HG02840 (cell line): ENCODE results near the gene EYS.
"Not testable (repeated sequence)": the region's sequence is repeated elsewhere in the genome, so short reads cannot be mapped to it uniquely, and the experiment has no call there.

Source experiments
- ATAC-seq: cut with Tn5 transposase; IDR thresholded peaks from one replicate; pipeline ENCODE4 v1.9.1; 2021; ENCODE audit warnings: mild to moderate bottlenecking, moderate library complexity, moderate number of reproducible peaks; ENCODE audit not compliant: unreplicated experiment, low FRiP score

Gene EYS

DNA sequence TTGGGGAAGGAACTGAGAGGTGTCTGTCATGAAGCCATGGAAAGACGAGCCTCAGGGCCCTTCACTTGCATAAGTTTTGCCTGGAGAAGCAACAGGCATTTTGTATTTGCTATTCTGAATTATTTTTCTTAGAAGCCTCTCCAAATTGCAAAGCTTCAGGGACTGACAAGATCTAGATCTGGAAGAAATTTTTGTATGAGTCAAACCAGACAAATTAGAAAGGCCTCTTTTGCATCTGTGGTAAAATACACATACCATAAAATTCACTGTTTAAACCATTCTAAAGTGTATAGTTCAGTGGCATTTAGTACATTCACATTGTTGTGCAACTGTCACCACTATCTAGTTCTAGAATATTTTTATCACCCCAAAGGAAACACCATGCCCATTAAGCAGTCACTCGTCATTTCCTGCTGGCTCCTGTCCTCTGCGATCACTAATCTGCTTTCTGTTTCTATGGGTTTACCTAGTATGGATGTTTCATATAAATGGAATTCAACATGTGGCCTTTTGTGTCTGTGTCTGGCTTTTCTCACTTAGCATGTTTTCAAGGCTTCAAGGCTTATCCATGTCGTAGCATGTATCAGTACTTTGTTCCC lies 1802.3 kb downstream of the EYS start:
- ATAC-seq: no peak

GRCh38 chr6:63899550-63899949 lies 1807.5 kb downstream of the EYS start:
- no peak for ATAC-seq

DNA sequence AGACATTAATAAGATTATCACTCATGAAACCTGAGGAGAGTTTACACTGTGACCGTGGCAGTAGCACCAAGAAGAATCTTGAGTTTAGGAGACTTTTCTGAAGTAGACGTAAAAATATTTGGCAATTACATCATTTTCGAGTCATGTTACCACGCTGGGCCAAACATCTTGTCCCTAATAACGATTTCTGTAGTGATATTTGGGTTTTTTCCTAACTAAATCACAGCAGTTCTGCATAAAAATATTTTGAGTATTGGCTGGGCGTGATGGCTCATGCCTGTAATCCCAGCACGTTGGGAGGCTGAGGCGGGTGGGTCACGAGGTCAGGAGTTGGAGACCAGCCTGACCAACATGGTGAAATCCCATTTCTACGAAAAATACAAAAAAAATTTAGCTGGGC lies 1809.1 kb downstream of the EYS start:
- ATAC-seq: no peak

DNA sequence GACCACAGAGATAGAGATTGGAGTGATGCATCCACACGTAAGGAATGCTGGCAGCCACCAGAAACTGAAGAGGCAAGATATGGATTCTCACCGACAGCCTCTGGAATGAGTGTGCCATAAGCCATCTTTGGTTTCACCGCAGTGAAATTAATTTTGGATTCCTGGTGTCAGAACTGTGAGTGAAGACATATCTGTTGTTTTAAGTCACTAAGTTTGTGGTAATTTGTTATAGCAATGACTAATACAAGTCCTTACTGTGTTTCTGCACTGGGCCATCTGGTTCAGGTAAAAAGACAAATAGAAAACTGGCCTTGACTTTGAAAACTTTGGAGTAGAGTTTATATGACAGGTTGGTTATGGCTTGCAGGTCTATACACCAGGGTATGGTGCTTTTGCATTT lies 1809.6 kb downstream of the EYS start:
- ATAC-seq: no peak

- no peak for ATAC-seq
These were observed 1818.6 kb downstream of the EYS start for GRCh38 chr6:63888416-63888815.

- ATAC-seq: not testable (repeated sequence)
These were observed 1819.2 kb downstream of the EYS start for GRCh38 chr6:63887804-63888203.

DNA sequence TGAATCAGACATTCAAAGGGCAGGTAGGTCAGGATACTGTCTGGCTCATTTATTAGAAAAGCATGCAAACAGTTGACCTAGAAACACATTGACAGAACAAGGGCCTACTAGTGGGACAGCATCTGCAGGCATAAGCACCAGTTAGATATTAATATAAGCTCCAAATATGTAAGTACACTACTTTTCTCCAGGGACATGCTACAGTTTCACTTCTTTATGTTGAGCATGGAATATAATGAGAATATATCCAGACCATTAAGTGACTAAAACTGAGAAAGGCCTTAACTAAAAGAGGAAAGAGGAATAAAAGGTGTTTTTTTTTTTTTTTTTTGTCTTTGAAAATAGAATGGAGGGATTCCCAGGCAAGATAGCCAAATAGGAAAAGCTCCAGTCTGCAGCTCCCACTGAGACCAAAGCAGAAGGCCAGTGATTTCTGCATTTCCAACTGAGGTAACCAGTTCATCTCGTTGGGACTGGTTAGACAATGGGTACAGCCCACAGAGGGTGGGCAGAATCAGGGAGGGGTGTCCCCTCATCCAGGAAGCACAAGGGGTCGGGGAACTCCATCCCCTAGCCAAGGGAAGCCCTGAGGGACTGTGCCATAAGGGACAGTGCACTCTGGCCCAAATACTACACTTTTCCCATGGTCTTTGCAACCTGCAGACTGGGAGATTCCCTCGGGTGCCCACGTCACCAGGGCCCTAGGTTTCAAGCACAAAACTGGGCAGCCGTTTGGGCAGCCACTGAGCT lies 1819.8 kb downstream of the EYS start:
- ATAC-seq: no peak

- no peak for ATAC-seq
These were observed 1820.7 kb downstream of the EYS start for GRCh38 chr6:63886341-63886740.

DNA sequence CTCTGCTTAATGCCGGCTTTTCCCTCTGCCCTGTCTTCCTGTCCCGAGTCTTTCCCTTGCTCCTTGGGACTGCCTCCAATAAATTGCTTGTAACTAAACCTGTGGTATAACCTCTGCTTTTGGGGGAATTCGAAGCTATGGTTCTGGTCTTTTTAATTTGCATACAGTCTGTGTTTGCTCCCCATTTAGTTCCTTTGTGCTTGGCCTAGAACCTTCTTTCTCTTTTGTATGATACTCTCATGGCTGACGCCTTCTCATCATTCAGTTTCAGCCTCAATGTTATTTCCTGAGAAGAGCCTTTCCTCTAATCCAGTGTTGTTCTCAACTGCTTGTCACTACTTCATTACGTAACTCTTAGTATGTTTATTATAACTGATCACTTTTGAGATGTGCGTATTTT lies 1823.4 kb downstream of the EYS start:
- ATAC-seq: no peak

- no peak for ATAC-seq
These were observed 1824.8 kb downstream of the EYS start for GRCh38 chr6:63882208-63882607.

DNA sequence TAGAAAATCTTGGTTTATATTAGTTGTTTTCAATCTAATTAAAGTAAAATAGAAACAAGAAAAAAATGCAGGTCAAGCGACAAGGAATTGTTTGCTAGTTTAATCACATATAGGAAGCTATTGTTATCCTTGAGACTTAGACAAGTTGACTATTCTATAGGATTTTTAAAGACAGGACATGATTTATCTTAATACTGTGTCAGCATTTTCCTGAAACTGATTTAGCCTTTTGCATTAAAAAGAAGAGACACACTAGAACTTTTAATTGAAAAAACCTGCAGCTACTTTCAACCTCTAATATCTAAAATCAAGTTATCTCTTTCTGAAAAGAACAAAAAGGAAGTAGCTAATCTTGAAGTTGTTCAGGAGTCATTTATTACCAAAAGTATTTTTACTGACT lies 1825.2 kb downstream of the EYS start:
- no peak for ATAC-seq

DNA sequence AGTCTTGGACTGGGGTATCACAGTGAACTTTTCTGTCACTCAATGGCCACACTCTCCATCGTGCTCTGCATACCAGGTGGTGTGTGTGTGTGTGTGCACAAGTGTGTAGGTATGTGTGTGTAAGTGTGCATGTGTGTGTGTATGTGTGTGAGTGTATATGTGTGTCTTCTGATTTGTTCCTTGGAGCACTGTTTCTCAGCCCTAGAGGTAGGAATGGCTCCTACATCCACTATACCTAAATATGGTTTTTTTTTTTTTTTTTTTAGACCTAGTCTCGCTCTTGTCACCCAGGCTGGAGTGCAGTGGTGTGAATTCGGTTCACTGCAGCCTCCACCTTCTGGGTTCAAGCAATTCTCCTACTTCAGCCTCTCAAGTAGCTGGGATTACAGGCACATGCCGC lies 1834.8 kb downstream of the EYS start:
- ATAC-seq: no peak

DNA sequence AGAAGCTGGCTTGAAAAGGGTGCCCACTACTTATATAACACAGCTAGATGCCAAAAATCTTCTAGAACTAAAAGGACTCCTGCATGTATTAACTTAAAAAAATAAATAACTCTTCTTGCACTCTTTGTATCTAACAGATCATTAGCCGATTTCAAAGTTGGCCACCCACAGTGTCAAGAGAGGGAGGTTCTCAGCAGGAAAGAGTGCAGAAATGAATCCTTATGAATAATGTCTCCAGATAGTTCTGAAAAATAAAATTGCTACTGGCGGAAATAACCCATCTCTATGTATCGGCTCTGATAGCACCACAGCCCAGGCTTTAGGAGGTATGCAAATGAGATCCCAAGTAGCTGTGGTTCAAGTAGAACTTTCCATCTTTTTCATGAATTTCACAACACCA lies 1838.7 kb downstream of the EYS start:
- ATAC-seq: no peak

GRCh38 chr6:63864671-63865318 lies 1842.2 kb downstream of the EYS start:
- no peak for ATAC-seq

DNA sequence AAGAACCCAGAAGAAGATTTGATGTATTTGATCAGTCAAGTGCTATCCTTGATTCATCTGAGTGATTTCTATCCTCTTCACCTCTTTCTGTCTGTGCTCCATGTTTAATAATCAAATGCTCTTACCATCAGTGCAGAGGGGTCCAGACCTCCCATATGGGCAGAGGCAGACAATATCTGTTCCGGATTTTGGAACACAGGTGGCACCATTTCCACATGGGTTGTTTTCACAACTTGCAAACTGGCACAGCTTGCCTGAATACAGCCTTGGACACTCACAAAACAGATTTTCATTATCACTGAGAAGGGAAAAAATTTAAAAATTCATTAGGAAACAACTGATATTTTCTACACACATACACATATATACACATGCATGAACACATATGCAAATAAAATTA lies 1843.0 kb downstream of the EYS start:
- ATAC-seq: no peak

DNA sequence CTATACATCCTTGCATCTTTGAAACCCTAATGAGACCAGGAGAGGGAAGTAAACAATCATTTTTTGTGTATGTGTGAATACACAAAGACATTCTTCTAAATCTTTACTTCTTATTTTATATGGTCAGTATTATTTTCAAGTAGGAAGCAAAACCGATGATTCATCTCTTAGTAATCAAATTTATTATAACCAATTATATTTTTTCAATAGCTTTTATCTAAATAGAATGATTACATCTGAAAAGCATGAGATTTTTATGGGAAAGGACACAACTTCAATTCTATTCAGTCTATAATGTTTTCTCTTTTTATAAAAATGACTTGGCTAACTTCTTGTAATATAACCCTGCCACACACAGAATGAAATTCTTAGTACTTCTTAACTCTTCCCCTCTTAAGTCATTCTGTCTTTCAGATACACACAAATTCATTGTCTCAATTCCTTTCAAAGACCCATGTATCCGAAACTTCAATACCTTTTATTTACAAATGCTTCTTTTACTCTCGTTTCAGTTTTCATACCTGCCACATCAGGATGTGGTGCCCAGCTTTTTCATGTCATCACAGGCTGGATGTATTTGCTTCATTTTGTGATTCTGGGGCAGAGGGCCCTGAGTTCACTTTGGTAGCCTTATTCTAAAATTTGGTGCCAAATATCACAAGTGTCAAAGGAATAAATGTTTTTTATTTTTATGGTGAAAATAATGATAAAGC lies 1844.4 kb downstream of the EYS start:
- ATAC-seq: no peak

GRCh38 chr6:63859528-63859927 lies 1847.5 kb downstream of the EYS start:
- ATAC-seq: no peak

GRCh38 chr6:63858691-63859090 lies 1848.3 kb downstream of the EYS start:
- ATAC-seq: no peak

DNA sequence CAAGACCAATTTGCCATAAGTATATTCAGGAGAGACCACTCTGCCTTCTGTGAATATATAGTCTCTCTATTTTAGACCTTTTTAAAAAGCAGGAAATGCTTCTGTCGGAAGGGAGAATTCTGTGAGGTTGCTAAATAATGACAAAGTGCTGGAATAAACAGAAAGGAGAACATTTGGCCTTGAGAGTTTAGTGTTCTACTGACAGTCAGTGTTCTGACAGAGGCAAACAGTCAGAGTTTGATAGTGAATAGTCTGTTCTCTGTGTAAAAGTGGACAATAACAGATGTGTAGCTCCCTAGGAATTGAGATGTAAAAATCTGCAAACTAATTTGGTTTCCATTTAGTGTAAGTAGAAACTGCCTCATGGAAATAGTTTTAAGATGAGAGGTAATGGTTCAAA lies 1850.8 kb downstream of the EYS start:
- ATAC-seq: no peak

DNA sequence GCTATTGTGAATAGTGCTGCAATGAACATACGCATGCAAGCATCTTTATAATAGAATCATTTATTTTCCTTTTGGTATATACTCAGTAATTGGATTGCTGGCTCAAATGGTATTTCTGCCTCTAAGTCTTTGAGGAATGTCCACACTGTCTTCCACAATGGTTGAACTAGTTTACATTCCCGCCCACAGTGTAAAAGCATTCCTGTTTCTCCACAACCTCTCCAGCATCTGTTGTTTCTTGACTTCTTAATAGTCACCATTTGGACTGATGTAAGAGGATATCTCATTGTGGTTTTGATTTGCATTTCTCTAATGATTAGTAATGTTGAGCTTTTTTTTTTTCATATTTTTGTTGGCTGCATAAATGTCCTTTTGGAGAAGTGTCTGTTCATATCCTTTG lies 1862.7 kb downstream of the EYS start:
- no peak for ATAC-seq

- no peak for ATAC-seq
These were observed 1867.5 kb downstream of the EYS start for GRCh38 chr6:63839485-63839884.
